Mucosa of descending colon (tissue), 3 donors: ENCODE data around the gene JPH2. TPM values are rescaled to one million over a fixed set of nuclear protein-coding genes. Genes with fewer than 3 reads are reported as not detected.
A peak's percentile ranks its signal among the peaks of the same experiment; 100 is the strongest.

Source experiments
- ATAC-seq: fragments of 200-7000 bp; cut with Tn5 transposase; one replicate; pipeline ENCODE4 v1.9.1; 2020; ENCODE audit warnings: mild to moderate bottlenecking, moderate library complexity
- DNase-seq, 3 donors: peaks; one replicate each; pipeline ENCODE4 v3.0.0-alpha.2; 2020
- H3K36me3 ChIP-seq: fragments of 200-600 bp; one replicate; pipeline ENCODE4 v1.8.0; 2021; ENCODE audit warnings: low read depth, mild to moderate bottlenecking
- H3K4me1 ChIP-seq: fragments of 200-600 bp; one replicate; pipeline ENCODE4 v1.8.0; 2021; ENCODE audit warnings: low read depth, mild to moderate bottlenecking
- H3K4me3 ChIP-seq: fragments of 200-600 bp; one replicate; pipeline ENCODE4 v1.8.0; 2021; ENCODE audit warnings: mild to moderate bottlenecking
- H3K9me3 ChIP-seq: fragments of 200-600 bp; one replicate; pipeline ENCODE4 v1.8.0; 2021; ENCODE audit warnings: mild to moderate bottlenecking
- CTCF ChIP-seq: fragments of 200-600 bp; IDR thresholded peaks from one replicate; pipeline ENCODE4 v1.8.0; 2022; ENCODE audit warnings: antibody characterized with exemption, mild to moderate bottlenecking
- intact Hi-C, 2 donors: fragments of 100-400 bp; cut with DNase I in 1 of 2; cut with micrococcal nuclease in 1 of 2; formaldehyde crosslinking; loops; one replicate each; pipeline versions ENCODE4 v1.11.0 to v1.11.1; 2022; cut with DNase I, micrococcal nuclease
- total RNA-seq, 3 donors: library from RNA; stranded (reverse); fragmentation: NEBNext Ultra II Directional in 2 of 3; extraction: Animal tissue kit (Norgen Biotek cat#: 25700) in 2 of 3; gene quantifications; one replicate each; pipeline versions ENCODE4 v1.2.1 to v1.2.4, GENCODE V29; 2021 to 2023
- donor health status: DM: no; HTN: no; CAD: no; lungs with moderate emphysema.
- donor health status: DM: no; HTN: no; CAD: no.
- donor health status: DM: no; HTN: yes; CAD: no.

JPH2 gene
- total RNA-seq, 3 donors from 2014 or later: 2.3 to 87.3 (median 8.3) TPM

- Histone ChIP-seq H3K4me3 (no peak overlapping the region), H3K4me1 (peaks cover 15% of the 10 kb centered on the region), H3K36me3 (no peaks in the 10 kb centered on the region), H3K9me3 (no peaks in the 10 kb centered on the region)
- DNase-seq (no peak), ATAC-seq (peak; percentile 28)
- intact Hi-C loops: loop anchor here (5.0 to 10.0 kb wide), 2 partner anchors 94 to 256 kb away; partner anchors contain the start of genes FITM2 (in 2 of the 2) and TTPAL (in 1 of the 2)
- TF ChIP-seq CTCF: no peak
Observed at GRCh38 chr20:44218446-44218845, 31.5 kb upstream of the JPH2 start.

- intact Hi-C loops: loop anchor here (2.0 to 10.0 kb wide), 3 partner anchors 95 to 257 kb away; partner anchors contain the start of genes FITM2 (in 2 of the 2) and TTPAL (in 1 of the 2)
- Histone ChIP-seq H3K4me1 (peaks cover 15% of the 10 kb centered on the region), H3K9me3 (no peaks in the 10 kb centered on the region), H3K36me3 (no peaks in the 10 kb centered on the region), H3K4me3 (no peak overlapping the region)
- ATAC-seq: peak; percentile 88
- peak in 2 of 3 donors; percentile 80 to 92 for DNase-seq
- peak; percentile 81 for TF ChIP-seq CTCF
Observed at GRCh38 chr20:44217342-44218092, 30.5 kb upstream of the JPH2 start.

GRCh38 chr20:44215125-44215524 lies 28.1 kb upstream of the JPH2 start:
- peak; percentile 67 for TF ChIP-seq CTCF
- H3K36me3 ChIP-seq: no peaks in the 10 kb centered on the region
- intact Hi-C loops: loop anchor here (5.0 to 10.0 kb wide), 2 partner anchors 97 to 260 kb away; partner anchors contain the start of genes FITM2 (in 2 of the 2) and TTPAL (in 1 of the 2)
- peaks cover 33% of the 10 kb centered on the region for H3K4me1 ChIP-seq
- H3K9me3 ChIP-seq: no peaks in the 10 kb centered on the region
- no peak for ATAC-seq
- no peak overlapping the region for H3K4me3 ChIP-seq
- DNase-seq: peak; percentile 67 to 84 (median 84)

GRCh38 chr20:44212792-44213191 lies 25.8 kb upstream of the JPH2 start:
- Histone ChIP-seq H3K36me3 (no peaks in the 10 kb centered on the region), H3K9me3 (no peaks in the 10 kb centered on the region), H3K4me3 (no peak overlapping the region), H3K4me1 (peaks cover 42% of the 10 kb centered on the region)
- no peak for TF ChIP-seq CTCF
- DNase-seq: no peak
- no peak for ATAC-seq
- intact Hi-C loops: loop anchor here in 1 of 2 donors (10.0 kb wide), 1 partner anchor 262 kb away; the partner anchor contains the start of gene TTPAL

- Histone ChIP-seq H3K9me3 (no peaks in the 10 kb centered on the region), H3K36me3 (no peaks in the 10 kb centered on the region), H3K4me1 (peaks cover 40% of the 10 kb centered on the region), H3K4me3 (peak overlapping the region; percentile 82)
- ATAC-seq (peak; percentile 0), DNase-seq (peak in 1 of 3 donors; percentile 49)
- no peak for TF ChIP-seq CTCF
- intact Hi-C loops: loop anchor here in 1 of 2 donors (10.0 kb wide), 1 partner anchor 263 kb away; the partner anchor contains the start of gene TTPAL
Observed at GRCh38 chr20:44211177-44212039, 24.4 kb upstream of the JPH2 start.
